ENCODE data around the gene ACTL7B. TPM values are rescaled to one million over a fixed set of nuclear protein-coding genes. Genes with fewer than 3 reads are reported as not detected.

ACTL7B gene
- total RNA-seq, 1 donor: not detected

DNA sequence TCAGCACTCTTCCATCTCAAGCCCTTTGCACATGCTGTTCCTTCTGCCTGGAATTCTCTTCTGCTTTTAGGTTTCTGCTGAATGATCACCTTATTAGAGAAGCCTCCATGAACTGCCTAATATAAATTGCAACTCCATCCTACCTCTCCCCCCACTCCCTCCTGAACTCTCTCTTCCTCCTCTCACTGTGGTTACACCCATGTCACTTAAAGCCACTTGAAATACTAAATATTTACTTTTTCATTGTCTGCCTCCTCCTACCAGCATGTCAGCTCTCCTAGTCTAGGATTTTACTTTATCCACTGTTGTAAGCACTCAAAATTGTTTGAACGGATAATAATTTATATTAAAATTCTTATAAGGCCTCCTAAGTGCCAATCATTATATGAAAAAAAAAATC is 43.8 kb downstream of the ACTL7B start:
- TF ChIP-seq, protein P1, sequence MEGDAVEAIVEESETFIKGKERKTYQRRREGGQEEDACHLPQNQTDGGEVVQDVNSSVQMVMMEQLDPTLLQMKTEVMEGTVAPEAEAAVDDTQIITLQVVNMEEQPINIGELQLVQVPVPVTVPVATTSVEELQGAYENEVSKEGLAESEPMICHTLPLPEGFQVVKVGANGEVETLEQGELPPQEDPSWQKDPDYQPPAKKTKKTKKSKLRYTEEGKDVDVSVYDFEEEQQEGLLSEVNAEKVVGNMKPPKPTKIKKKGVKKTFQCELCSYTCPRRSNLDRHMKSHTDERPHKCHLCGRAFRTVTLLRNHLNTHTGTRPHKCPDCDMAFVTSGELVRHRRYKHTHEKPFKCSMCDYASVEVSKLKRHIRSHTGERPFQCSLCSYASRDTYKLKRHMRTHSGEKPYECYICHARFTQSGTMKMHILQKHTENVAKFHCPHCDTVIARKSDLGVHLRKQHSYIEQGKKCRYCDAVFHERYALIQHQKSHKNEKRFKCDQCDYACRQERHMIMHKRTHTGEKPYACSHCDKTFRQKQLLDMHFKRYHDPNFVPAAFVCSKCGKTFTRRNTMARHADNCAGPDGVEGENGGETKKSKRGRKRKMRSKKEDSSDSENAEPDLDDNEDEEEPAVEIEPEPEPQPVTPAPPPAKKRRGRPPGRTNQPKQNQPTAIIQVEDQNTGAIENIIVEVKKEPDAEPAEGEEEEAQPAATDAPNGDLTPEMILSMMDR (IDR thresholded peaks at IDR 0.05; ENCODE audit: insufficient read depth, low read length): no peak
- no peak overlapping the region for H3K4me3 ChIP-seq (ENCODE audit: low read depth, low read length)
- DNase-seq (ENCODE audit: low read depth): no peak

DNA sequence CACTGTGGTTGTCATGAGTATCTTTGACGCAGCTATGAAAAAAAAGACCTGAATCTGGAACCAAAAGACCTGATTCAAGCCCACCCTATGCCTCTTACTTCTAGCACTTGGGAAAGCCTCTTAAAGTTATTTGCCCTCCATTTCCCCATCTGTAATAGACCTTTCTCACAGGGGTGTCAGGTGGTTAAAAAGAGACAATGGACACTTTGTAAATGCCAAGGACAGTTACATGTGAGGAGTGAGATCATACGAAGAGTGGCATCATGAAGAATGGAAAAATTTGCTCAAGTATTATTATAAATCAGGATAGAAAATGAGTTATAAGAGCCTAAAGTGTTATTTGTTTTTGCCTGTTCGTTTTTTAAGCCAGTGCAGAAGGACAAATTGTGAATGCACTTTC is 46.5 kb downstream of the ACTL7B start:
- TF ChIP-seq, protein P1 (IDR thresholded peaks at IDR 0.05; ENCODE audit: insufficient read depth, low read length): no peak
- no peak for DNase-seq (ENCODE audit: low read depth)
- no peak overlapping the region for H3K4me3 ChIP-seq (ENCODE audit: low read depth, low read length)

Small RNA genes within 50 kb of the gene (small RNA-seq; reads per million reads assigned to genes)
- gene AL359692.1: 0.19 reads per million

Other genes with a start within 250 kb of the ACTL7B start
- gene ACTL7A, start 6.3 kb upstream of the ACTL7B start, total RNA-seq (ENCODE audit: low replicate concordance): not detected in 2 replicates
- gene ELP1, start 78.1 kb upstream of the ACTL7B start, total RNA-seq (ENCODE audit: low replicate concordance): 18.3 and 32.3 TPM in 2 replicates
- 16.3 and 22.0 TPM in 2 replicates for gene ABITRAM, start 78.4 kb upstream of the ACTL7B start, total RNA-seq (ENCODE audit: low replicate concordance)
- gene CTNNAL1, start 157.5 kb upstream of the ACTL7B start, total RNA-seq (ENCODE audit: low replicate concordance): 89.8 and 106 TPM in 2 replicates